SK-N-MC (cell line): ENCODE data around the gene AOPEP.

ENCODE experiments used
- EZH2 ChIP-seq: fragments of 200-600 bp; sonication (generic); IDR thresholded peaks from one replicate; pipeline ENCODE4 v1.6.1; 2017; ENCODE audit warnings: antibody characterized with exemption
- FOXP2 ChIP-seq: optimal IDR thresholded peaks from 2 replicates; pipeline ENCODE3; 2011; ENCODE audit warnings: mild to moderate bottlenecking, moderate library complexity; ENCODE audit not compliant: insufficient read depth; ENCODE audit errors: extremely low read length, control extremely low read depth
- POLR2AphosphoS5 ChIP-seq: IDR thresholded peaks from 2 replicates; pipeline ENCODE4 v1.6.1; 2012; ENCODE audit warnings: mild to moderate bottlenecking, low read depth, low read length, borderline replicate concordance

DNA sequence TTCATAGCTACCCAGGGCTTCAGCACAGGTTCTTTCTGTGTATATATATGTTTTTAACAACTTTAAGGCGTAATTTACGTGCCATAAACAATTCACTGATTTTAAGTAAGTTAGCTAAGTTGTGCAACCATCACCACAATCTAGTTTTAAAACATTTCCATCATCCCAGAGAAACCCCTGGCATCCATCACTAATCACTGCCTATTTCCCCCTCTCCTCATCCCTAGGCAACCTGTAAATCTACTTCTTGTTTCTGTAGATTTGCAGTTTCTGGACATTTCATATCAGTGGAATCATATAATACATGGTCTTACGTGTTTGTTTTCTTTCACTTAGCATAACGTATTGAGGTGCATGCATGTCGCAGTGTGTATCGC is 299.6 kb downstream of the AOPEP start:
- TF ChIP-seq EZH2 (no peak), POLR2AphosphoS5 (no peak), FOXP2 (no peak)
